HCT116 (cell line): ENCODE results near the gene HEATR3. TPM values are rescaled to one million over a fixed set of nuclear protein-coding genes. Genes with fewer than 3 reads are reported as not detected.

Source experiments
- ATAC-seq: fragments of 200-7000 bp; cut with Tn5 transposase; 2 replicates; pipeline ENCODE4 v1.9.1; 2020; ENCODE audit warnings: mild to moderate bottlenecking, moderate library complexity
- BruUV-seq: library from RNA; stranded (reverse); fragments of 400-500 nt; replicated peaks from 2 replicates; lab custom pipeline; 2021; lab: Mats Ljungman, UMichigan
- CTCF ChIA-PET: fragments of 300-600 bp; sonication (Branson Sonifier 250); formaldehyde crosslinking; loops from one replicate; lab custom pipeline; 2021; ENCODE audit warnings: antibody characterized with exemption; lab: Charles Lee
- POLR2A ChIA-PET: fragments of 300-600, 350-600 bp; sonication (Branson Sonifier 250); formaldehyde crosslinking; loops from one replicate; lab custom pipeline; 2021; ENCODE audit warnings: antibody characterized with exemption; lab: Charles Lee
- RAD21 ChIA-PET, 2 experiments: fragments of 300-600 bp; sonication (Branson Sonifier 250); formaldehyde crosslinking; loops; one replicate each; lab custom pipeline; 2023; ENCODE audit warnings: low total read pairs in 2 of 2; ENCODE audit not compliant: uncharacterized antibody in 2 of 2, unreplicated experiment in 2 of 2, low non-redundant PET in 1 of 2; lab: Charles Lee
- DNase-seq: peaks from one replicate; pipeline ENCODE4 v3.0.0-alpha.2; 2010; ENCODE audit warnings: low read depth, low spot score
- H2AFZ ChIP-seq: fragments of 200-600 bp; shearing (Covaris generic), sonication (generic); 2 replicates; pipeline ENCODE4 v1.6.1; 2017; ENCODE audit warnings: low read depth, mixed run types, mixed read lengths, antibody characterized with exemption, low read length; ENCODE audit not compliant: poor library complexity, severe bottlenecking
- H3K27ac ChIP-seq: 2 replicates; pipeline ENCODE4 v1.5.1; 2012; ENCODE audit warnings: low read depth, low read length
- H3K27me3 ChIP-seq: fragments of 200-600 bp; sonication (generic); 2 replicates; pipeline ENCODE4 v1.6.1; 2016; ENCODE audit warnings: mixed run types, low read length, mixed read lengths; ENCODE audit not compliant: insufficient read depth
- H3K36me3 ChIP-seq, 2 experiments: fragments of 200-500 bp in 1 of 2; fragments of 200-600 bp in 1 of 2; sonication (Bioruptor generic) in 1 of 2; sonication (generic) in 1 of 2; 2 replicates each; pipeline versions ENCODE4 v1.5.1 to v1.6.1; 2014 to 2016; ENCODE audit warnings: low read length in 2 of 2, inconsistent platforms in 1 of 2, mixed read lengths in 1 of 2, mixed run types in 1 of 2; ENCODE audit not compliant: insufficient read depth in 2 of 2, control insufficient read depth in 1 of 2
- H3K4me1 ChIP-seq, 2 experiments: fragments of 200-600 bp in 1 of 2; sonication (generic) in 1 of 2; 2 replicates each; pipeline versions ENCODE4 v1.5.1 to v1.6.1; 2012 to 2017; ENCODE audit warnings: low read length in 2 of 2, inconsistent platforms in 1 of 2, mild to moderate bottlenecking in 1 of 2, mixed read lengths in 1 of 2, mixed run types in 1 of 2, moderate library complexity in 1 of 2; ENCODE audit not compliant: insufficient read depth in 2 of 2, control insufficient read depth in 1 of 2
- H3K4me2 ChIP-seq: fragments of 200-600 bp; sonication (generic); 2 replicates; pipeline ENCODE4 v1.6.1; 2017; ENCODE audit warnings: mixed run types, low read length, mixed read lengths
- H3K4me3 ChIP-seq, 2 experiments: fragments of 200-600 bp in 1 of 2; sonication (generic) in 1 of 2; replicated peaks in 1 of 2; 2 replicates each; pipeline ENCODE4 v1.5.1; 2011 to 2016; ENCODE audit warnings: low read length in 2 of 2, control low read depth in 1 of 2, low read depth in 1 of 2, mild to moderate bottlenecking in 1 of 2, mixed read lengths in 1 of 2, mixed run types in 1 of 2
- H3K79me2 ChIP-seq: fragments of 200-600 bp; sonication (generic); 2 replicates; pipeline ENCODE4 v1.6.1; 2017; ENCODE audit warnings: mild to moderate bottlenecking, mixed run types, low read length, moderate library complexity, mixed read lengths; ENCODE audit not compliant: insufficient read depth
- H3K9ac ChIP-seq: fragments of 200-600 bp; sonication (generic); 2 replicates; pipeline ENCODE4 v1.6.1; 2016; ENCODE audit warnings: low read length, mixed read lengths
- H3K9me2 ChIP-seq: fragments of 200-600 bp; sonication (generic), shearing (Covaris generic); 2 replicates; pipeline ENCODE4 v1.6.1; 2017; ENCODE audit warnings: mixed run types, mild to moderate bottlenecking, moderate library complexity; ENCODE audit not compliant: insufficient read depth
- H3K9me3 ChIP-seq, 2 experiments: fragments of 200-500 bp in 1 of 2; fragments of 200-600 bp in 1 of 2; sonication (Bioruptor generic) in 1 of 2; sonication (generic) in 1 of 2; 2 replicates each; pipeline ENCODE4 v1.6.1; 2014 to 2017; ENCODE audit warnings: low read length in 2 of 2, mixed read lengths in 2 of 2, inconsistent platforms in 1 of 2, low read depth in 1 of 2, mild to moderate bottlenecking in 1 of 2, mixed run types in 1 of 2, moderate library complexity in 1 of 2; ENCODE audit not compliant: control insufficient read depth in 1 of 2, insufficient read depth in 1 of 2
- H4K20me1 ChIP-seq: fragments of 200-600 bp; sonication (generic), shearing (Covaris generic); 2 replicates; pipeline ENCODE4 v1.6.1; 2017; ENCODE audit warnings: mixed run types, mild to moderate bottlenecking, moderate library complexity; ENCODE audit not compliant: insufficient read depth
- CBX3 ChIP-seq: IDR thresholded peaks from 2 replicates; pipeline ENCODE4 v1.6.1; 2012; ENCODE audit warnings: low read depth
- EGR1 ChIP-seq: IDR thresholded peaks from 2 replicates; pipeline ENCODE4 v1.6.1; 2012; ENCODE audit warnings: low read depth
- ELF1 ChIP-seq: IDR thresholded peaks from 2 replicates; pipeline ENCODE4 v1.6.1; 2012; ENCODE audit warnings: low read depth, borderline replicate concordance
- POLR2A ChIP-seq: IDR thresholded peaks from 2 replicates; pipeline ENCODE4 v1.7.0; 2011; ENCODE audit warnings: borderline replicate concordance; ENCODE audit not compliant: insufficient read depth, insufficient read length; ENCODE audit errors: extremely low read depth
- POLR2AphosphoS5 ChIP-seq: IDR thresholded peaks from 2 replicates; pipeline ENCODE4 v1.6.1; 2011; ENCODE audit warnings: mild to moderate bottlenecking, low read depth, low read length, moderate library complexity
- RAD21 ChIP-seq: IDR thresholded peaks from 2 replicates; pipeline ENCODE4 v1.6.1; 2012; ENCODE audit warnings: low read depth, mild to moderate bottlenecking
- SIN3A ChIP-seq: IDR thresholded peaks from 2 replicates; pipeline ENCODE4 v1.6.1; 2012; ENCODE audit warnings: low read depth
- SP1 ChIP-seq: IDR thresholded peaks from 2 replicates; pipeline ENCODE4 v1.6.1; 2012; ENCODE audit warnings: low read depth
- TCF7L2 ChIP-seq: IDR thresholded peaks from 2 replicates; pipeline ENCODE4 v1.7.0; 2011; ENCODE audit warnings: borderline replicate concordance, inconsistent platforms; ENCODE audit not compliant: insufficient read depth, insufficient read length; ENCODE audit errors: extremely low read depth
- ZFX ChIP-seq: fragments of 450-650 bp; IDR thresholded peaks from 2 replicates; pipeline ENCODE4 v1.6.1; 2017
- intact Hi-C: fragments of 100-400 bp; cut with micrococcal nuclease; formaldehyde crosslinking; loops from 2 replicates; pipeline ENCODE4 v1.10.0; 2022
- total RNA-seq: library from RNA; stranded (reverse); gene quantifications from one replicate; pipeline ENCODE4 v1.2.1, GENCODE V29; 2021; ENCODE audit not compliant: unreplicated experiment
- TF ChIP-seq, protein P1 (sequence below): IDR thresholded peaks from 2 replicates; pipeline ENCODE4 v1.6.1; 2012; ENCODE audit warnings: low read depth
- TF ChIP-seq, protein P2 (sequence below), 3 experiments: fragments of 200-600 bp in 1 of 3; sonication (generic) in 1 of 3; IDR thresholded peaks in 2 of 3; conservative IDR thresholded peaks in 1 of 3; 2 replicates each; pipeline ENCODE4 v1.5.1; 2012 to 2017; ENCODE audit warnings: low read depth in 2 of 3, low read length in 2 of 3, antibody characterized with exemption in 1 of 3, borderline replicate concordance in 1 of 3, control low read depth in 1 of 3, mild to moderate bottlenecking in 1 of 3, mixed read lengths in 1 of 3, mixed run types in 1 of 3, moderate library complexity in 1 of 3; ENCODE audit not compliant: insufficient read depth in 1 of 3
- TF ChIP-seq, protein P3 (sequence below): IDR thresholded peaks from 2 replicates; pipeline ENCODE4 v1.6.1; 2012
- TF ChIP-seq, protein P4 (sequence below): IDR thresholded peaks from 2 replicates; pipeline ENCODE4 v1.6.1; 2011; ENCODE audit warnings: mild to moderate bottlenecking, low read length, moderate library complexity; ENCODE audit not compliant: insufficient replicate concordance; ENCODE audit errors: extremely low read depth

The HEATR3 gene
- total RNA-seq, 1 experiment from 2014 or later, result 16.3 TPM

DNA sequence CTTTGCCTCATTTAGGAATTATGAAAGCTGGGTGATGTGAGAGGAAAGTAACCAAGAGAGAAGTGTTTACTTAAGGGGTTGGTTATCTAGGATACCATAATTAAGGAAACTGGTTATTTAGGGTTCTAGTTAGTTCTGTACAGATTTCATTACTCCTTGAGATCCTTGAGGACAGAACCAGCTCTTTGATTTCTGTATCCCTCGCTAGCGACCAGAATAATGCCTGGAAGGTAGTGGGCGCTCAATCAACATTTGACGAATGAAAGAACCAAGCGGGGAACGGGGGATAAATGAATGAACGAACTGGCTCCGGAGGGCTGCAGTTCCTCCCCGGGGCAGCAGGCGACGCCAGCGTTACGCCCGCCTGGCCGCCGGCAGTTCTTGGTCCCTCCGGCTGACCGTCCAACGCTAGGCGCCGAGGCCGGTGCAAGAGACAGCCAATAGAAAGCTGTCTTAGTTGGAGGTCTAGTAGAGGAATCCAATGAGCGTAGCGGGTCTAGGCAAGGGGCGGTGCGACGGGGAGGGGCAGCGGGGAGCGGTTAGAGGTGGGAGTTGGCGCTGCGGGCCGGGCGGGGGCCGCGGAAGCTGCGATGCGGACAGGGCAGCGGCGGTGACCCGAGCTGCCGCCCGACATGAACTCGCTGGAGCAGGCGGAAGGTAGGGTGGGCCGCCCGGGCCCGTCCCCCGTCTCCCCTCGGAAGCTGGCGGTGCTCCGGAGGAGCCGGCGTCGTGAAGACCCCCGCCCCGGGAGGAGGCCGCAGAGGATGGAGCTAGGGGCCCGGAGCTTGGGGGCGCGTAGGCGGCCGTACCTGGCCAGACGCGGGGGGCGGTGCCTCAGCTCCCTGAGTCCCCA lies 40.9 kb upstream of the HEATR3 start, which contains the start of gene CNEP1R1:
CNEP1R1 (plus strand) TSS at position 542 of the 853 bp plus-strand sequence; CDS start at position 633, 91 bp downstream.
- no TSS peak for BruUV-seq
- Histone ChIP-seq H3K27ac (peak within 1 kb of the TSS; percentile 45), H3K27me3 (no peaks in the 10 kb centered on the region)
- TF ChIP-seq SP1, result peak; percentile 100
- peak; percentile 52 for TF ChIP-seq POLR2A
- TF ChIP-seq ELF1, result no peak; the same call in 1 of the 2 replicates
- peak; percentile 93 for TF ChIP-seq RAD21
- peak; percentile 73 for TF ChIP-seq POLR2AphosphoS5
- peak; percentile 62; the same call in 1 of the 2 replicates for TF ChIP-seq SIN3A
- TF ChIP-seq, protein P1, sequence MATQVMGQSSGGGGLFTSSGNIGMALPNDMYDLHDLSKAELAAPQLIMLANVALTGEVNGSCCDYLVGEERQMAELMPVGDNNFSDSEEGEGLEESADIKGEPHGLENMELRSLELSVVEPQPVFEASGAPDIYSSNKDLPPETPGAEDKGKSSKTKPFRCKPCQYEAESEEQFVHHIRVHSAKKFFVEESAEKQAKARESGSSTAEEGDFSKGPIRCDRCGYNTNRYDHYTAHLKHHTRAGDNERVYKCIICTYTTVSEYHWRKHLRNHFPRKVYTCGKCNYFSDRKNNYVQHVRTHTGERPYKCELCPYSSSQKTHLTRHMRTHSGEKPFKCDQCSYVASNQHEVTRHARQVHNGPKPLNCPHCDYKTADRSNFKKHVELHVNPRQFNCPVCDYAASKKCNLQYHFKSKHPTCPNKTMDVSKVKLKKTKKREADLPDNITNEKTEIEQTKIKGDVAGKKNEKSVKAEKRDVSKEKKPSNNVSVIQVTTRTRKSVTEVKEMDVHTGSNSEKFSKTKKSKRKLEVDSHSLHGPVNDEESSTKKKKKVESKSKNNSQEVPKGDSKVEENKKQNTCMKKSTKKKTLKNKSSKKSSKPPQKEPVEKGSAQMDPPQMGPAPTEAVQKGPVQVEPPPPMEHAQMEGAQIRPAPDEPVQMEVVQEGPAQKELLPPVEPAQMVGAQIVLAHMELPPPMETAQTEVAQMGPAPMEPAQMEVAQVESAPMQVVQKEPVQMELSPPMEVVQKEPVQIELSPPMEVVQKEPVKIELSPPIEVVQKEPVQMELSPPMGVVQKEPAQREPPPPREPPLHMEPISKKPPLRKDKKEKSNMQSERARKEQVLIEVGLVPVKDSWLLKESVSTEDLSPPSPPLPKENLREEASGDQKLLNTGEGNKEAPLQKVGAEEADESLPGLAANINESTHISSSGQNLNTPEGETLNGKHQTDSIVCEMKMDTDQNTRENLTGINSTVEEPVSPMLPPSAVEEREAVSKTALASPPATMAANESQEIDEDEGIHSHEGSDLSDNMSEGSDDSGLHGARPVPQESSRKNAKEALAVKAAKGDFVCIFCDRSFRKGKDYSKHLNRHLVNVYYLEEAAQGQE, result no peak
- TF ChIP-seq, protein P2, sequence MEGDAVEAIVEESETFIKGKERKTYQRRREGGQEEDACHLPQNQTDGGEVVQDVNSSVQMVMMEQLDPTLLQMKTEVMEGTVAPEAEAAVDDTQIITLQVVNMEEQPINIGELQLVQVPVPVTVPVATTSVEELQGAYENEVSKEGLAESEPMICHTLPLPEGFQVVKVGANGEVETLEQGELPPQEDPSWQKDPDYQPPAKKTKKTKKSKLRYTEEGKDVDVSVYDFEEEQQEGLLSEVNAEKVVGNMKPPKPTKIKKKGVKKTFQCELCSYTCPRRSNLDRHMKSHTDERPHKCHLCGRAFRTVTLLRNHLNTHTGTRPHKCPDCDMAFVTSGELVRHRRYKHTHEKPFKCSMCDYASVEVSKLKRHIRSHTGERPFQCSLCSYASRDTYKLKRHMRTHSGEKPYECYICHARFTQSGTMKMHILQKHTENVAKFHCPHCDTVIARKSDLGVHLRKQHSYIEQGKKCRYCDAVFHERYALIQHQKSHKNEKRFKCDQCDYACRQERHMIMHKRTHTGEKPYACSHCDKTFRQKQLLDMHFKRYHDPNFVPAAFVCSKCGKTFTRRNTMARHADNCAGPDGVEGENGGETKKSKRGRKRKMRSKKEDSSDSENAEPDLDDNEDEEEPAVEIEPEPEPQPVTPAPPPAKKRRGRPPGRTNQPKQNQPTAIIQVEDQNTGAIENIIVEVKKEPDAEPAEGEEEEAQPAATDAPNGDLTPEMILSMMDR (IDR thresholded peaks at IDR 0.05 in 2 of 3, conservative IDR thresholded peaks at IDR 0.05 in 1 of 3; ENCODE audit: borderline replicate concordance in 1 of 3, insufficient read depth in 1 of 3, low read depth in 2 of 3, low read length in 2 of 3), result peak; percentile 96 to 99 (median 99)
- TF ChIP-seq ZFX, result peak; percentile 76
- TF ChIP-seq TCF7L2, result no peak
- TF ChIP-seq, protein P3, sequence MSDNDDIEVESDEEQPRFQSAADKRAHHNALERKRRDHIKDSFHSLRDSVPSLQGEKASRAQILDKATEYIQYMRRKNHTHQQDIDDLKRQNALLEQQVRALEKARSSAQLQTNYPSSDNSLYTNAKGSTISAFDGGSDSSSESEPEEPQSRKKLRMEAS, result 0 out of 2 replicates have a peak, but pooled peaks have one; percentile 34
- TF ChIP-seq, protein P4, sequence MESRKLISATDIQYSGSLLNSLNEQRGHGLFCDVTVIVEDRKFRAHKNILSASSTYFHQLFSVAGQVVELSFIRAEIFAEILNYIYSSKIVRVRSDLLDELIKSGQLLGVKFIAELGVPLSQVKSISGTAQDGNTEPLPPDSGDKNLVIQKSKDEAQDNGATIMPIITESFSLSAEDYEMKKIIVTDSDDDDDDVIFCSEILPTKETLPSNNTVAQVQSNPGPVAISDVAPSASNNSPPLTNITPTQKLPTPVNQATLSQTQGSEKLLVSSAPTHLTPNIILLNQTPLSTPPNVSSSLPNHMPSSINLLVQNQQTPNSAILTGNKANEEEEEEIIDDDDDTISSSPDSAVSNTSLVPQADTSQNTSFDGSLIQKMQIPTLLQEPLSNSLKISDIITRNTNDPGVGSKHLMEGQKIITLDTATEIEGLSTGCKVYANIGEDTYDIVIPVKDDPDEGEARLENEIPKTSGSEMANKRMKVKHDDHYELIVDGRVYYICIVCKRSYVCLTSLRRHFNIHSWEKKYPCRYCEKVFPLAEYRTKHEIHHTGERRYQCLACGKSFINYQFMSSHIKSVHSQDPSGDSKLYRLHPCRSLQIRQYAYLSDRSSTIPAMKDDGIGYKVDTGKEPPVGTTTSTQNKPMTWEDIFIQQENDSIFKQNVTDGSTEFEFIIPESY, result peak; percentile 76
- peak; percentile 84 for TF ChIP-seq CBX3
- TF ChIP-seq EGR1, result peak; percentile 73
- TF ChIP-seq, all 23 proteins: peak for 11
- H3K9ac ChIP-seq, result peak within 1 kb of the TSS; percentile 70
- no peaks in the 10 kb centered on the region for H3K9me3 ChIP-seq
- peaks cover 4 to 15% of the 10 kb centered on the region in 2 experiments; a peak in 2 of 4 replicates for H3K4me1 ChIP-seq
- peak within 1 kb of the TSS; percentile 94 to 97 for H3K4me3 ChIP-seq
- RAD21 ChIA-PET, result interaction anchor here (0.7 to 1.6 kb wide), 5 partner anchors 34 to 188 kb away, joined by 3 to 9 read pairs (median 4); no protein-coding TSS in a partner anchor
- H3K36me3 ChIP-seq, result 0 out of 4 replicates have a peak, but pooled peaks cover 0 to 2% of the 10 kb centered on the region in 2 experiments
- peak within 1 kb of the TSS; percentile 83 for H3K4me2 ChIP-seq
- ATAC-seq (peak; percentile 91), DNase-seq (peak; percentile 96)
- intact Hi-C loops, result loop anchor here (2.0 to 10.0 kb wide), 2 partner anchors 186 to 330 kb away; no protein-coding TSS in a partner anchor
- H3K9me2 ChIP-seq, result no peaks in the 10 kb centered on the region
- CTCF ChIA-PET, result interaction anchor here (0.8 to 2.3 kb wide), 21 partner anchors 9 to 781 kb away, joined by 3 to 65 read pairs (median 4); partner anchors contain the start of genes BRD7 and HEATR3
- H2AFZ ChIP-seq, result peak within 1 kb of the TSS; percentile 98
- no peaks in the 10 kb centered on the region for H4K20me1 ChIP-seq
- POLR2A ChIA-PET, result interaction anchor here (0.5 to 1.3 kb wide), 3 partner anchors 19 to 479 kb away, joined by 3 to 8 read pairs (median 3); partner anchors contain the start of gene HEATR3
- peaks cover 28% of the 10 kb centered on the region for H3K79me2 ChIP-seq
